A549 treated with Hydrocortisone at 1 μM for 4 hours (cell line): ENCODE data around the gene ZNF888. TPM values are rescaled to one million over a fixed set of nuclear protein-coding genes. Genes with fewer than 3 reads are reported as not detected.

Experiments used
- total RNA-seq: library from RNA; stranded (reverse); fragments of 200-300 nt; extraction: Qiagen RNA extraction; gene quantifications from 5 replicates; pipeline ENCODE4 v1.2.3, GENCODE V29; 2022

The ZNF888 gene
- not detected in 5 replicates for total RNA-seq

DNA sequence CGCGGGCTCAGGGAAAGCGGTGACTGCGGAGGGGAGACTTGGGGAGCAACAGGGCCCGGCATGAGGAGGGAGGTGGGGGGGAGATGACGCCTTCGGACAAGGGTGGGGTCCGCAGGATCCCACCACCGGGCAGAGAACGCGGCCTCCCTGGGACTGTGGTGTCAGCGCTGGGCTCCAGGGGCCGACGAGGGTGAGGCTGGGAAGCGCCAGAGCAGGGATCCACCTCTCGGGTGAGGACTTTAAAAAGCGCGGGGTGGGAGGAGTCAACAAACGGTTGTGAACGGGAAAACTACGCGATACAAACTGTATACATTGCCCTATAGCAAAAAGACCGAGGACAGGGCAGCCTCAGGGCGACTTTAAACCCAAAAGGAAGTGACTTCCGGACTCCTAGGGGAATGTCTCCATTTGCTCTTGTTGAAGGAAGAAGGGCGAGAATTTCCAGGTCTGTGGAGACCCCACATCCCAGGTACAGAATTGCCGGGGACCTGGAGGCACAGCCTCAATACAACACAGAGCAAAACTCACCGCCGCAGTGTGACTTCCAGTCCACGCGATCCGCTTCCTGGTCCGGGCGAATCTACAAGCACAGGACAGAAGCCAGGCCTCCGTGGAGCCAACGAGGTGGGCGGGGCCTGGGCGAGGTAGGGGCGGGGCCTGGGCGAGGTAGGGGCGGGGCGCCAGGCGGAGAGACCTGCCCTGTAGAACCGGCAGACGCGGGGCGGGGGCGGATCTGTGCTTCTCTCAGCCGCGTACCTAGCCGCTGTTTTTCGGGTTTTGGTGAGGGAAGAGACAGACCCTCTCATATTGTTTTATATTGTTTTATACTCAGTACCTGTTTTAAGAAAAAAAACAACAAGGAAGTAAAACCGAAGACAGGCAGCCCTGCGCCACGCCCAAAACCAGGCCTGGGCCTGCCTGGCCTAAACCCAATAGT is at the start of gene ZNF888:
Gene ZNF888 (minus strand): TSS at position 588 of the 937 bp plus-strand sequence. CDS start 5,555 bp downstream, outside the sequence.

DNA sequence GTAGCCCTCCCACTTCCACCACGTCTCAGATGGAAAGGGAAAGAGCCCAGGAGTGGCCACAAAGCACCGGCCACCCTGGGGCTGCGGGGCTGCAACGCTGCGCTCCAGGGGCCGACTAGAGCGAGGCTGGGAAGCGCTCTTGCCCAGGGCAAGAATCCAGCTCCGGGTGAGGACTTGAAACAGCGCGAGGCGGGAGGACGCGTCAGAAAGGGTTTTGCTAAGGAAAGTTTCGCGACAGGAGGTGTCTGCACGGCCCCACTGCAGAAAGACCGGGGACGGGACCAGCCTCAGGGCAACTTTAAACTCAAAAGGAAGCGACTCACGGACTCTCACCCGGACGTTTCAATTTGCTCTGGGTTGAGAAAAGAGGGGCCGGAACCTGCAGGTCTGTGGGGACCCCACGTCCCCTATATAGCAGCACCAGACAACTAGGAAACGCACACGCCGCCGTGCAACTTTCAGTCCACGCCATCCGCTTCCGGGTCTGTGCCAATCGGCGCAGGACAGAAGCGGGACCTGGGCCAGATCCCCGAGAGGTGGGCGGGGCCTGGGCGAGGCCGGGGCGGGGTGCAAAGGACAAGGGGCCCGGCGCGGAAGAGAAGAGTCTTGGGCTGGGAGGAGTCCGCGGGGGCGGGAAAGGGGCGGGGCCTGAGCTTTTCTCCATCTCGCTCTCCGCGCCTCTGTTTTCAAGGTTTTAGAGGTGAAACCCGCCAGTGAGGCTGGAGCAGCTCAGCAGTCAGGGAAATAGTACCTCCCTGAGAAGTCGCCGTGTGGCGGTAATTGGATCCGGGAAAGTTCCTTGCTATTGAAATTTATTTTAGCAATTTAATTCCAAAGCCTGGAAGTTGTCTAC is 39.4 kb upstream of the ZNF888 start, which contains the start of gene ZNF816:
Gene ZNF816 (minus strand): TSS at position 488 of the 853 bp plus-strand sequence. CDS start 6,792 bp downstream, outside the sequence.

DNA sequence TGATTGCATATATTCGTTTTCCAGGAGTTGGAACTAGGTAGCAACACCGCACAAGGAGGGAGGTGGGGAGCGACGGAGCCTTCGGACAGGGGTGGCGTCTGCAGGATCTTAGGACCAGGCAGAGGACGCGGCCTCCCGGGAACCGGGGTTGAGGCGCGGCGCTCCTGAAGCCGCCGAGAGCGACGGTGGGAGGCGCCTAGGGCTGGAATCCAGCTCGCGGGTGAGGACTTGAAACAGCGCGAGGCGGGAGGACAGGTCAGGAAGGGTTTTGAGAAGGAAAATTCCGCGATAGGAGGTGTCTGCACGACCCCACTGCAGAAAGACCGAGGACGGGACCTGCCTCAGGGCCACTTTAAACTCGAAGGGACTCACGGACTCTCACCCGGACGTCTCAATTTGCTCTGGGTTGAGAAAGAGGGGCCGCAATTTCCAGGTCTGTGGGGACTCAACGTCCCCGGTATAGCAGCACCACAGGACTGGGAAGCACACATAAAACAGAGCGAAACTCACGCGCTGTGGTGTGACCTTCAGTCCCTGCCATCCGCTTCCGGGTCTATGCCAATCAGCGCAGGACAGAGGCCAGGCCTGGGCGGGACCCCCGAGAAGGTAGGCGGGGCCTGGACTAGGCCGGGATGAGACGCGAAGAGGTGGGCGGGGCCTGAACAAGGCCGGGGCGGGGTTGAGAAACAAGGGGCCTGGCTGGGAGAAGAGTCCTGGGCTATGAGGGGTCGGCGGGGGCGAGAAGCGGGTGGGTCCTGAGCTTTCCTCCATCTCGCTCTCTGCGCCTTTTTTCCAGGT is 25.9 kb downstream of the ZNF888 start, which contains the start of gene ZNF320:
Gene ZNF320 (minus strand): TSS at position 498 of the 798 bp plus-strand sequence. CDS start 7,380 bp downstream, outside the sequence.

DNA sequence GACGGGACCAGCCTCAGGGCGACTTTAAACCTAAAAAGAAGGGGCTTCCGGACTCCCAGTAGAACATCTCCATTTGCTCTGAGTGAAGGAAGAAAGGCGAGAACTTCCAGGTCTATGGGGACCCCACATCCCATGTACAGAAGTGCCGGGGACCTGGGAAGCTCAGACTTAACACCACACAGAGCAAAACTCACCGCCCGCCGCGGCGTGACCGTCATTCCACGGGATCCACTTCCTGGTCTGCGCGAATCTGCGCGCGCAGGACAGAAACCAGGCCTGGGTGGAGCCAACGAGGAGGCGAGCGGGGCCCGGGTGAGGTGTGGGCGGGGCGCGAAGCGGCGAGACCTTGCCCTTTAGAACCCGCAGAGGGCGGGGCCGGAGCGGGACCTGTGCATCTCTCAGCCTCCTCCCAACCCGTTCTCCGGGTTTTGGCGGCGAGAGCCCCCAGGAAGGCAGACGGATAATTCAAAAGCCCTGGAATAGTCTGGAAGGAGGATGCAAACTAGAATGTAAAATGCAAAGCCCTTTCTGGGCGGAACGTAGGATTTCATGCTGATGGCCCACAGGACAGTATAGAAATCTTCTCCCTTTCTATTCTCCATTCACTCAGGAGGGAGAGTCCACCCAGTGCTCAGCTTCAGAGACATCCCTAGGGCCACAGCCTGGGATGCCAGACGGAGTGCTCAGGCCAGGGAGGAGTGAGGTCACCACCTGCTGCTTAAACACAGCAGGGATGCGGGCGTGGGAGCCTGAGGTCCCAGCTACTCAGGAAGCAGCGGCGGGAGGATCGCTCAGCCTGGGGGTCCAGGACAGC is 65.6 kb downstream of the ZNF888 start, which contains the start of gene ZNF468:
Gene ZNF468 (minus strand): TSS at position 242 of the 814 bp plus-strand sequence. CDS start 3,347 bp downstream, outside the sequence.

Other genes starting within 250 kb of the ZNF888 start
- 2.3 to 4.1 TPM (median 3.1 TPM) in 5 replicates for gene ZNF611, start 188.4 kb downstream of the ZNF888 start, total RNA-seq
- 0.06 to 0.29 TPM (median 0.24 TPM) in 5 replicates for gene ZNF600, start 136.6 kb downstream of the ZNF888 start, total RNA-seq
- gene ZNF28, start 101.8 kb downstream of the ZNF888 start, total RNA-seq, result 0.71 to 1.3 TPM (median 0.83 TPM) in 5 replicates
- 0.27 to 0.91 TPM (median 0.41 TPM) in 5 replicates for gene ZNF468, start 65.8 kb downstream of the ZNF888 start, total RNA-seq
- gene ZNF320, start 25.8 kb downstream of the ZNF888 start, total RNA-seq, result not detected in 5 replicates
- 0.03 to 0.20 TPM (median 0.12 TPM) in 4 of 5 replicates, not detected in the other for gene ZNF816, start 39.5 kb upstream of the ZNF888 start, total RNA-seq
- gene ERVV-1, start 90.5 kb upstream of the ZNF888 start, total RNA-seq, result not detected in 5 replicates
- not detected in 5 replicates for gene ERVV-2, start 121.3 kb upstream of the ZNF888 start, total RNA-seq
- 6.8 to 10.2 TPM (median 7.6 TPM) in 5 replicates for gene ZNF160, start 180.0 kb upstream of the ZNF888 start, total RNA-seq
- gene ZNF415, start 209.5 kb upstream of the ZNF888 start, total RNA-seq, result not detected in 5 replicates
- gene ZNF347, start 235.6 kb upstream of the ZNF888 start, total RNA-seq, result not detected in 5 replicates